ENCODE data around the gene SRBD1.

The SRBD1 gene

DNA sequence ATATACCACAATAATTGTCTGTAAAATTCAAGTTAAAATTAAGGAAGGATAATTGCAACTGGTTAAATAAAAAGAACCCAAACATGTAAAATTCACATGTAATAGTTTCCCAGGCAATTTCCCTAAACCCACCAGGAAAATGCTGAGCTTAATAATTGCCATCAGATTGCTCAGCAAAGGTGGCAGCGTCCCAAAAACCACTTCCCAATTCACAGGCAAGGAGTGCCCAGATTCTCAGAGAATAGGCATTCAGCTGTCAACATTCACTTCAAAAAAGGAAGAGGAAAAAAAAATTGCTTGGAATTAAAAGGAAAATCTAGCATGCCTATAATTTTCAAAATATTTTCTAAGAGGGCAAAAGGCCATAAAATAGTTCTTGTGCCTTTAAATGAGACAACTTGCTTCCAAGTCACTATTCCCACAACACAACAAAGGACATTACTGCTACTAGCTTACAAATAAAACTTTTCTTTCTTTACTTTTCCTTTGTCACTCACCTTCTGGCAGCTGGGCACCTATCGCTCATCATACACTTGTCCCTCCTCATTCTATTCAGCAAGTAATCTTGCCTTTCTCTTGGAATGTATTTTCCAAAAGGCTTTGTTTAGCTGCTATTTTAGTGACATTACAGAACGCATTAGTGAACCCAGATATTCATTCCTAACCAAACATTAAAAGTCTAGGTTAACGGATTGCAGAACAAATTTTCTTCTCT is 15.2 kb downstream of the SRBD1 start:
- DNase-seq, result no peak

- DNase-seq, result no peak
Observed at GRCh38 chr2:45591073-45591472, 20.0 kb downstream of the SRBD1 start.

DNA sequence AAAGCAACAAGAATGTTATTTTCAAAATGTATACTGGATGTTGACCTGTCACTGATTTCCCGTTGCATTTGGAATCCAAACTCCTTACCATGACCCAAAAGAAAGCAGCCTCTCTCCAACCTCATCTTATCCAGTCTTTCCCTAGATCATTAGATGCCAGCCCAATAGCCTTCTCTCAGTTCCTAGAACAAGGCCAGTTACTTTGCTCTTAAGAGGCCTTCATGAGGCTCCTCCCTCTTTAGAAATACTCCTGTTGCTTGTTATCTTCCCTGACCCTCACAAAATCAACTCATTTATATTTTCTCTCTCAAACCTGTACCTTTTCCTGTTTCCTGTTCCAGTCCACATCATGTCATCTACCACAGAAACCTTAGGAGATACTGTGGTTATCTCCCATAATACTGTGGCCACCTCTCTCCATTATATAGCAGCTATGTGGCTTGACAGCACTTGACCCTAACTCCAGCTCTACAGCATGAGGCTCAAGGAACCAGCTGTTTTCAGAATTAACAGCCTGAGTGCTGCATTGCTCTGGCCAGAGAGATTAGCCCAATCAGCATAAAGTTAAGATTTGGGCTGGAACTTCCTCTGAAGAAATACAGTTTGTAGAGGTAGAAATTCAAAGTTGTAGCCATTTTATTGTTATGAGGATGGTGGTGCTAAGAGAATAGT is 22.8 kb downstream of the SRBD1 start:
- no peak for DNase-seq

GRCh38 chr2:45586600-45586999 is 24.5 kb downstream of the SRBD1 start:
- no peak for DNase-seq

DNA sequence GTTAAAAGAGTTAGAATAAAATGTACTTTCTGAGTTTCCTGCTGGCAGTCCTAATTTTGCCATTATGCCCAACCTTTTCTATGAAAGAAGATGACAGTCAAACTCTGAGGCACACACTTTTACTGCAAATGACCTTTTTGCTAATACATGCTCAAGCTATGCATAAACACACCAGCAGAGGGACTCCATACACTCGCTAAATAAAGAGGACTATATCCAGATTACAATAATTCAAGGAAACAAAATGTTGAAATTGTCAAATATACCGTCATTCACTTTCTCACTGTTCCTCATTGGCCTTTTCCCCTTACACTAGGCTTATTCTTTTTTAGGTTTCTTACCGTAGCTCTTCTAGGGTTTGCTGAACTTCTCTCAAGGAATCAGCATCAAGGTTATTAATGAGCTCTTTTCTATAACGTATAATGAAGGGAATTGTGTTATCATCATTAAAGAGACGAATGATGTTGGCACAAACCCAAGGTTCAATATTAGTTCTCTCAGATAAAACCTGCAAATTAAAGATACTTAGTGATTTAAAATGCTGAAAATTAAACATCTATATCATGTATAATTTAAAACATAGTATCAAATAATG is 25.7 kb downstream of the SRBD1 start:
- DNase-seq, result no peak

- no peak for DNase-seq
Observed at GRCh38 chr2:45583977-45584376, 27.1 kb downstream of the SRBD1 start.

DNA sequence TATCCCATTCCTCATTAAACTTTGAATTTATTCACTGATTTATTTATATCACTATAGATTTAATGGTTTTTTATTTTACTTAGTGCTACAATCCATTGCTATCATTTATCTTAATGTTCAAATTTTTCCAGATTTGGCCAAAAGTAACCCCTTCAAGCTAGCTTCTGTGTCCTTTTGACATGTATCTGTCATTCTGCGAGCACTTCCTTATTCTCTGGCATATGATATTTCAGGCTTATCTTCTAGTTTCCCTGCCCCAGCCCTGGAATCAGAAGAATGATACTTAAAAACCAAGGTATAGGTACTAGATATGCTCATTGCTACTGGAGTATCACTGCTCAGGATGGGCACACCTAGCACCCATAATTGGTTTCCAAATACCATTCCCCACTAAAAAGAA is 28.5 kb downstream of the SRBD1 start:
- no peak for DNase-seq

- no peak for DNase-seq
Observed at GRCh38 chr2:45578056-45578843, 32.8 kb downstream of the SRBD1 start.

DNA sequence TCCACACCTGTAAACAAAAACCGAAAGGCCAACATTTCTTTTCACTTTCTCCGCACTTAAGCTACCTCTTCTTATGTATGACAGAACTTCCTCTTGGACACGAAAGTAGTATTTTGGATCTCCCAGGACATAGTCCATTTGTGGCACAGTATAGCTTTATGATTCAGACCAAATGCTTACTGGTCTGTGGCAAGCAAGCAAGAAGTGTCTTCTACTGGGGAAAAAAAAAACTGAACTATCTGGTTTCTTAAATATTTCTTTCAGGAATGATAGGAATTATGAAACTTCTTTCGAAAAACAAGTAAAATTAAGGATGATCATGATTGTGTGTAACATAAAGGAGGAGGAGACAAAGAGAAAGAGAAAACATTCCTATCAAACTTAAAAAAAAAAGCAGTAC is 33.6 kb downstream of the SRBD1 start:
- no peak for DNase-seq

- no peak for DNase-seq
Observed at GRCh38 chr2:45575881-45576280, 35.2 kb downstream of the SRBD1 start.

GRCh38 chr2:45572979-45573378 is 38.1 kb downstream of the SRBD1 start:
- no peak for DNase-seq

DNA sequence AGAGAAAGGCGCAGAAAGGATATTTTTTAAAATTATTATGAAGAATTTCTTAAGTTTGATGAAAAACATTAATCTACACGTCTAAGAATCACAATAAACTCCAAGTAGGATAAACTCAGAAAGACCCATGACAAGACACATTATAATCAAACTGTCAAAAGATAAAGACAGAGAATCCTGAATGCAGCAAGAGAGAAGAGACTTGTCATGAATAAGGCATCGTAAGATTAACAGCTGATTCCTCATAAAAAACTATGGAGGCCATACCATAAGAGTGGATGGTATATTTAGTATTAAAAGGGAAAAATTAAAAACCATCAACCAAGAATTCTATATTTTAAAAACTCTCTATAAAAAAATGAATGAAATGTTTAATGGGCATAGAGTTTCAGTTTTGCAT is 39.1 kb downstream of the SRBD1 start:
- no peak for DNase-seq

- no peak for DNase-seq
Observed at GRCh38 chr2:45570671-45571334, 40.3 kb downstream of the SRBD1 start.

DNA sequence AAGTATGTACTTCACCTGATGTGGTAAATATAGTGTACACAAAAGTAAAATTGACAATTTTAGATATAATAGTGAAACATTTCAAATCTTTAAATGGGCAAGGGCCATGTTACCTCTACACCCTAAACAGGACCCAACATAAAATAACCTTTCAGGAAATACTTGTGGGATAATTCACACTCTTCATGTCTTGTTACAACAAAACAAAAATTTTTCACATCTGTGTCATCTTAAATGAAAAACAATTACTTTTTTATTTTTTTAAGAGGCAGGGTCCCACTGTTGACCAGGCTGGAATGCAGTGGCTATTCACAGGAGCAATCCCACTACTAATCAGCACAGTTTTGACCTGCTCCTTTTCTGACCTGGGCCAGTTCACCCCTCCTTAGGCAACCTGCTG is 42.1 kb downstream of the SRBD1 start:
- no peak for DNase-seq

DNA sequence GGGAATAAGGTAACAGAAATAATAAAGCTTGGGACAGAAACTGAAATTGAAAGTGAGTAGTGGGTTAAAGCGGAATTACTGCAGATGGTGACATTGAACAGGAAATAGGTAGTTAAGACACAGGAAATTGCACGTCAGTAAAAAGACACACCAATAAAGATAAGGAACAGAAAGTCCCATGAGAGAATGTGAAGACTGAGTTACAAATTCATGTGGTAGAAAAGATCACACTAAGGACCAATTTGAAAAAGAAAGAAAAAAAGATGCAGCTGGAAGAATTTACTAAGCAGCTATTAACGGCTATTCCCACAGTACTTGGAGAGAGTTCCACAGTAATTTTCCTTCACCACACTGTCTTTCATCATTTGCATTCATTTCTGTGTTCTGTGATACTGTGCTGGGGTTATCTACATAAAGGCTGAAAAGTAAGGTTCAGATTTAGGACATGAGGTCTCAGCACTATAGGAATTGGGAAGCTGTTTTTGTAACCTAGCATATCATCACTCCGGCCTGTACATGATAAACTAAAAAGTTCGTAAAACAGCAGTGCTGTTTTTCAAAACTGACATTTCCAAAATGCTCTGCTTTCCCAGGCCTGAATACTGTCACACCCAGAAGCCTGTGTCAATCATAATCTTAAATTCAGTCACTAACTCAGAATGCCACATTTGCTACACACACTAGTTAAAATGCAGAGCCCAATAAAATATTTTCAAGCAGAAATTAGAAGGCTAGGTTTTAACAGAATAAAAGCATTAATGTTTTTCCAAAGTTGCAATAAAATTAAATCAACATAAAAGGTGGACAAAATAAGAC is 42.9 kb downstream of the SRBD1 start:
- no peak for DNase-seq

- DNase-seq, result no peak
Observed at GRCh38 chr2:45567288-45567963, 43.6 kb downstream of the SRBD1 start.

- no peak for DNase-seq
Observed at GRCh38 chr2:45559436-45559835, 51.6 kb downstream of the SRBD1 start.

- no peak for DNase-seq
Observed at GRCh38 chr2:45554742-45555140, 56.3 kb downstream of the SRBD1 start.

DNA sequence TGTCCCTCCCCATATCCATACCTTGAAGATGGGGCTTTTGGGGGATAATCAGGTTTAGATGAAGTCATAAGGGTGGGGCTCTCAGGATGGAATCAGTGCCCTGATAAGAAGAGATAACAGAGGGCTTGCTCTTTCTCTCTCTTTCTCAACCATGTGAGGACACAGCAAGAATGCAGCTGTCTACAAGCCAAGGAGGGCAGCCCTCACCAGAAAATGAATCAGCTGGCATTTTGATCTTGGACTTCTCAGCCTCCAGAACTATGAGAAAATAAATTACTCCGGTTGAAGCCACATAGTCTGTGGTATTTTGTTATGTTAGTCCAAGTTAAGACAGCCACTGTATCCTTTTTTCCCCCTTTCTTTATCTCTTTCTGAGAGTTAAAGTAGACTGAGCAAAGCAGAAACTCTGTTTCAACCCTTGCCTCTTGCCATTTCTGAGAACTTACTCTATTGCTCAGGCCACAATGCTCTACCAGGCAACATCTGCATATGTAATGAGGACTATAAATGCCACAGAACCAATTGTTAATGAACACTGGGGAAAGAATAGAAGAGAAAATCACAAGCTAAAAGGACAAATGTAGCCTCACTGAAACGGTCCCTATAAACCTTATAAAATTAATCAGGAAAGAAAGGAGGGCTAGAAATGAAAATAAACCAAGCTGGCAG is 56.9 kb downstream of the SRBD1 start:
- no peak for DNase-seq

DNA sequence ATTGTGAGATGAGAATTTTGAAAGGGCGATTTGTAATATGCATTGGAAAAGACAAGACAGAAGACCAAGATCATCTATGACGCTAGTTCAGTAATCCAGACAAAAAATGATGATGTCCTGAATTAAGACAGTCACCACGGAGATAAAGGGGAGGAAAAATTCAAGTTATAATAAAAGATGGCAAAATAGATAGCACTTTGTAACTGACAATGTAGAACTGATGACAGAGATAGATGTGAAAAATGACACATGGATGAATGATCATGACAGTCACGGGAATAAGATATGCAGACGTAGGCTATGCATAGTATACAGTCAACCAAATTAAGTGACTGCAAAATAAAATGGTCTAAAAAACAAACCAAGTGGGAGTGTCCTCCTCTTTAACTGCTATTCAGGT is 59.2 kb downstream of the SRBD1 start:
- no peak for DNase-seq

- no peak for DNase-seq
Observed at GRCh38 chr2:45545943-45546342, 65.1 kb downstream of the SRBD1 start.
